ELR (cell line): ENCODE results near the gene SLC22A9.
"Not testable (repeated sequence)": the region's sequence is repeated elsewhere in the genome, so short reads cannot be mapped to it uniquely, and the experiment has no call there.

Source experiments
- DNase-seq: peaks from one replicate; pipeline ENCODE4 v3.0.0-alpha.2; 2015; ENCODE audit warnings: low read depth

SLC22A9 gene

DNA sequence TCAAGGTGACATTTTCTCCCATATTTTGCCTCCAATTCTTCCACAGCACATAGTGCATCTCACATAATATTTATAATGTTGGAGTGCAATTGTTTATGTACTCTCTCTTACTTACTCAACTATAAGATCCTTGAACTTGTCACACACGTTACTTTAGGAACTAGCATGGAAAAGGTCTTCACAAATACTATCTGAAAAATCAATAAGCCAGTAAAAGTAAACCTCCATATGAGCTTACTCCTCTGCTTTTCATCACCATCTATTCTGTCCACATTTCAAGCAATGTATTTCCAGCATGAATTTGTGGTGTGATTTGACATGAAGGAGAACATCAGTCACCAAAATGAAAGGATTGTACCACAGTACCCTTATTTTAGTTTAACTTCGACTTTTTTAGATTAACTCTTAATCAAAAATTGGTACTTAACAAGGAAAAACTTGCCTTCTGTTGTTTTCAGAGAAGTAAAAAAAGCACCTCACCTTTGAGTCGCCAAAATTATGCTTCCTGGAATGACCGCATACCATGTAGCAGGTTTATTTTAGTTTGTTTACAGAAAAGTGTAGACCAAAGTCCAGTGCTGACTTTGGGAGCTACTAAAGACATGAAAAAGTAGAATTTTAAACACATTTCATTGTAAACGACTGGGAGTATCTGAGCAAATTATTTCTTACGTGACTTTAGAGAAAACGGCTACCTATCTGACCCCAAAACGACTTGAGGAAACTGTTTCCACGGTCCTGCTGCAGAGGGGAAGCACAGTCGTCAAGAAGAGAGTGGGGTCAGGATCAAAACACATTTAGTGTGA is at the start of gene SLC22A9:
Gene SLC22A9, plus strand, starts transcription at position 621 of the 806 bp plus-strand sequence. CDS start 272 bp downstream, outside the sequence.
- no peak for DNase-seq

DNA sequence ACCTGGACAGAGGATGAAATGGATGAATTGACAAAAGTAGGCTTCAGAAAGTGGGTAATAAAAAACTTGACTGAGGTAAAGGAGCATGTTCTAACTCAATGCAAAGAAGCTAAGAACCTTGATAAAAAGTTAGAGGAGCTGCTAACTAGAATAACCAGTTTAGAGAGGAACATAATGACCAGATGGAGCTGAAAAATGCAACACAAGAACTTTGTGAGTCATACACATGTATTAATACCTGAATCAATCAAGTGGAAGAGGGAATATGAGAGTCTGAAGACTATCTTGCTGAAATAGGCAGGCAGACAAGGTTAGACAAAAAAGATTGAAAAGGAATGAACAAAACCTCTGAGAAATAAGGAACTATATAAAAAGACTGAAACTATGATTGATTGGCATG is 47.9 kb upstream of the SLC22A9 start:
- no peak for DNase-seq

DNA sequence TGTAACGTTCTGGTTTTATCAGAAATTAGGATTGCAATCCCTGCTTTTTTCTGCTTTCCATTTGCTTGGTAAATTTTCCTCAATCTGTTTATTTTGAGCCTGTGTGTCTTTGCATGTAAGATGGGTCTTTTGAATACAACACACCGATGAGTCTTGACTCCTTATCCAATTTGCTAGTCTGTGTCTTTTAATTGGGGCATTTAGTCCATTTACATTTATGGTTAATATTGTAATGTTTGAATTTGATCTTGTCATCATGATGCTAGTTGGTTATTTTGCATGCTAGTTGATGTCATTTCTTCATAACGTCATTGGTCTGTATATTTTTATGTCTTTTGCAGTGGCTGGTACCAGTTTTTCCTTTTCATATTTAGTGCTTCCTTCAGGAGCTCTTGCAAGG is 34.5 kb upstream of the SLC22A9 start:
- DNase-seq = not testable (repeated sequence)

DNA sequence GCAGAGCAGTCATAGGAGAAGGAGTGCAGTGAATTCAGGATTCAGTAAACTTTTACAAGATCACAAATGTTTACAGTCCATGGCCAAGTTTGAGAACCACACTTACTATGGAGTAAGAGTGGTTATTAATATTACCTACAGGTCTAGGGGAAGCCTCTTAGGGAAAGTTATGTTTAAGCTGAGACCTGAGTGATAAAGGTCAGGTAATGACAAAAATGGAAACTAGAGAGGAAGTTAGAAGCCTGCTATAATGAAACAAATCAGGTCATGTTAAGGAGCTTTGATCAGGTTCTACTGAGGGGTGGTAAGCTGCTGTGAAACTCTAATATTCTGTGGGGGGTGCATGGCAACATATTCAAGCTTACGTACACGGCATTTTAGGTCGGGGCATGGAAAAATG is 32.5 kb upstream of the SLC22A9 start:
- DNase-seq = no peak

DNA sequence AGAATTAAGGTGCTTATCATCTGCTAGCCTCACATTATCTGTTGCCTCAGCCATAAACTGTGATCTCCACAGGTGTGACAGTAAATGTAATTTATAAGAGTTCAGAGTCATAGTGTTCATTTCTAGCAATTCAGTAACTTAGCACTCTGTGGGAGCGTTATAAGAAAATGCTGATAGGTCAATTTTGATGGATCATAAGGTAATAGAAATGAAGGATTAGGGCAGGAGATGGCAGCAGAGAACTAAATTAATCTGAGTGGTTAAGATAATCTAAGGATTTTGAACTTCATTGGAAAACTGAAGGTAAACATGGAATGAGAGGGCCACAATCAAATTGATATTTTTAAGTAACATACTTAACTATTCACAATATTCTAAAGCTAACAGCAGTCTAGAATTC is 26.5 kb upstream of the SLC22A9 start:
- no peak for DNase-seq

DNA sequence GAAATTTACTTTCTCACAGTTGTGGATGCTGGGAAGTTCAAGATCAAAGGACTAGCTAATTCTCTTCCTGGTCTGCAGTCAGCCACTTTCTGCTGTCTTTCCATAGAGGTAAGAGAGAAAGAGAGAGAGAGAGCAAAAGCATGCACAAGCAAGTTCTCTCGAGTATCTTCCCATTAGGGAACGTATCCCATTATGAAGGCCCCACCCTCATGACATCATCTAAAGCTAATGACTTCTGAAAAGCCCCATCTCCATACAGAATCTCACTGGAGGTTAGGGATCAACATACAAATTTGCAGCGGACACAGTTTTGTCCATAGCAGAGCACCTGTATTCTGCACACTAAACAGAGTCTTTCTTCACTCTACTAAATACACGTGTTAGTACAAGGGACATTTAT is 17.4 kb upstream of the SLC22A9 start:
- DNase-seq = no peak

DNA sequence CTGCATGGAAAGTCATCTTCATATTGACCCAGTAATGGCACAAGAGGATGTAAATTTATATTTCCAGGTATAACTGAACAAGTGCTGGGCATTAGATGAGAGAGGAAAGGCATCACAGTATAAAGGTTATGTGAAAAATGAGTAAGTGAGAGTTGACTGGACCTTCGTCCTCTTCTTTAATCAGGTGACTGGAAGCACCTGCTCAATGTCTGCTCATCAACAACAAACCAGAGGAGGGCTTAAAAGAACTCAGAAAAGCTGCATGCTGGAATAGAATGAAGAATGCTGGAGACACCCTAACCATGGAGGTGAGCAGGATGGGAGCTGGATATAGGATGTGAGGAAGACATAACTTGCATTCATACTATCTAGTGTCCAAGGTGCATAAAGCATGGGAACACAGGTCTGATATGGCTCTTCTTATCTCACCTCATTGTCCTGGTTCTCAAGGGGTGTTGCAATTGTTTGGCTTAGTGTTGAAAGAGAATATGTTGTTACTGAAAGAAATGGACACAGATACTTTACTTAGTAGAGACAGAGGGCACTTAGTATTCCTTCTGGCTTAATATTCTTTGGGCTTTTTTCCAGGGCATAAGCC is 7.3 kb upstream of the SLC22A9 start:
- DNase-seq = no peak

DNA sequence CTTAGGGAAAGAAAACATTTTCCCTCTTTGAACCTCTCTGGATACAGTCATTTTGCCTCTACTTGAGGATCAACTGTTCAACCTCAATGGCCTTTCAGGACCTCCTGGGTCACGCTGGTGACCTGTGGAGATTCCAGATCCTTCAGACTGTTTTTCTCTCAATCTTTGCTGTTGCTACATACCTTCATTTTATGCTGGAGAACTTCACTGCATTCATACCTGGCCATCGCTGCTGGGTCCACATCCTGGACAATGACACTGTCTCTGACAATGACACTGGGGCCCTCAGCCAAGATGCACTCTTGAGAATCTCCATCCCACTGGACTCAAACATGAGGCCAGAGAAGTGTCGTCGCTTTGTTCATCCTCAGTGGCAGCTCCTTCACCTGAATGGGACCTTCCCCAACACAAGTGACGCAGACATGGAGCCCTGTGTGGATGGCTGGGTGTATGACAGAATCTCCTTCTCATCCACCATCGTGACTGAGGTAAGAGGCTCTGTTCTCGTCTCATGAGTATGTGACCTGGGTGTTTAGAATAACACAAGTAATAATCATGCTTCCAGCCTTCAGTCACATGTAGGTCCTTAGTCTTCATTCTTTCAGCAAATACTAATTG is 495 bp downstream of the SLC22A9 start:
- no peak for DNase-seq

DNA sequence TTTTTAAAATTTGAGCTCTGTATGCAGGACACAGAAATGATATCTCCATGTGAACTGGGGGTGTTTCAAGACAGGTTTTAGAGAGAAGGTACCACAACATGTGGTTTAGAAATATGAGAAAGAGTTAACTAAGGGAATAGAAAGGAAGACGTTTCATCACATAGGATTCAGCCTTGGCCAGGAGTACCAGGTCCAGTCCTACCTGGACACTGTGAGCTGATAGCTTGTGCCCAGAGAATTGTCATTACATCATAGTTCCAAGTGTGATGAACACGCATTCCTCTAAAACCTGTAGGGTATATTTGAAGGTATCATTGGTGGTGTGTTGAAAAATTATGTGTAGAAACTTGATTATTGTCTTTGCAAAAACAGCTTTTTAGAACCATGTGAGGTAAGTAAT is 1.8 kb downstream of the SLC22A9 start:
- DNase-seq = no peak

DNA sequence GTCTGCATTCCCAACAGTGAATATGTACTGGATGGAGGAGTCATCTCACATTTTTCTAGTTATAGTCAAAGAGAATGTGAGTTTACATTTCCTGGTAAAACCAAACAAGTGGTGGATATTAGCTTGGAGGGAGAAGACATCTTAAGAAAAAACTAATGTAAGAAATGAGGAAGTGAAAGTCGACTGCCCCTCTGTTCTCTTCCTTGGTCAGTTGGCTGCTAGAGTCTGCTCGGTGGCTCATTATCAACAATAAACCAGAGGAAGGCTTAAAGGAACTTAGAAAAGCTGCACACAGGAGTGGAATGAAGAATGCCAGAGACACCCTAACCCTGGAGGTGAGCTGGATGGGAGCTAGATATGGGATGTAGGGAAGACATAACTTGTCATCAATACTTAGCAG is 5.8 kb downstream of the SLC22A9 start:
- DNase-seq = peak; percentile 8

DNA sequence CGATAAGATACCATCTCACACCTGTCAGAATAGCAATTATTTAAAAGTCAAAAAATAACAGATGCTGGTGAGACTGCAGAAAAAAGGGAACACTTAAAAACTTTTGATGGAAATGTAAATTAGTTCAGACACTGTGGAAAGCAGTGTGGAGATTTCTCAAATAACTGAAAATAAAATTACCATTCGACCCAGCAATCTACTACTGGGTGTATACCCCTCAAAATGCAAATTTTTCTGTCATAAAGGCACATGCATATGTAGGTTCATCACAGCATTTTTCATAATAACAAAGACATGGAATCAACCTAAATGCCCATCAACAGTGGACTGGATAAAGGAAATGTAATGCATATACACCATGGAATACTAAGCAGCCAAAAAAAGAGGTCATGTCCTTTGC is 10.5 kb downstream of the SLC22A9 start:
- no peak for DNase-seq

DNA sequence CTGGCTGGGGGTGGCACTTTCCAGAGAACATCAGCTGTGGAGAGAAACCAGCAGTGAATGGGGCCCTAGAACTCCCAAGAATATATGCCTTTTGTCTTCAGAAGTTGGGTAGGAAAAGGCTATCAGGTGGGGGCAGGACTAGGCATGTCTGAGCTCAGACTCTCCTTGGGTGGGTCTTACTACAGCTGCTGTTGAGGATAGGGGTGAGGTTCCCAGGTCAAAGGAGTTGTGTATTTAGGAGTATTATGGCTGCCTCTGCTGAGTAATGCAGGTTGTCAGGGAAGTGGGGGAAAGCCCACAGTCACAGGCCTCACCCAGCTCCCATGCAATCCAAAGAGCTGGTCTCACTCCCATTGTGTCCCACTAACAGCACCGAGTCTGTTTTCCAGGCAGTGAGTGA is 26.1 kb downstream of the SLC22A9 start:
- DNase-seq = no peak

DNA sequence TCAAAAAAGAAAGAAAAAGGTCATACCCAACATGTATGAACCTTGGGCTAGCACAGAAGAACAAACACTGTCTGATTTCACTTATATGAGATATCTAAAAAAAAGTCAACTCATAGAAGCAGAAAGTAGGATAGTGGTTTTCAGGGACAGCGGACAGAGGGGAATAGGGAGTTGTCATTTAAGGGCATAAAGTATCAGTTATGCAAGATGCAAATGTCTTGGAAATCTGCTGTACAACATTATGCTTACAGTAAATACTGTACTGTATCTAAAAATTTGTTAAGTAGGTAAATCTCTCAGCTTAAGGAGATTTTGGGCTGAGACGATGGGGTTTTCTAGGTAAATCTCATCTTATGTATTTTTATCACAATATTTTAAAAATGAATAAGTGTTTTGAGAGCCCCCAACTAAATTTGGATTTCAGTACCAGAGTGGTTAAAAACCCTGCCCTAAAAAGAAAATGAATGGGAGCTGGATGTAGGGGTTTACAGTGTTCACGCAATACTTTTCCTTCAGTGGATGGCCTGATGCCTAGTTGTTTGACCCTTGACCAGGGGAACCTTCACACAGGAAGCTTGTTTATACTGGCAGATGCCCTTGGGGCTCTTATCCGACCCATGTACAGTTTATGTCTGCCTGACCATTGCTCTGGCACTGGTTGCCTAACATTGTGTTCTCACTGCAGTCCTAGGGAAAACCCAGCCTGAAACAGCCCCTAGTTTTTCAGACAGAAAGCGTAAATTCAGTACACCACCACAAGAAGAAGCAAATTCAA is 34.8 kb downstream of the SLC22A9 start:
- DNase-seq = no peak

DNA sequence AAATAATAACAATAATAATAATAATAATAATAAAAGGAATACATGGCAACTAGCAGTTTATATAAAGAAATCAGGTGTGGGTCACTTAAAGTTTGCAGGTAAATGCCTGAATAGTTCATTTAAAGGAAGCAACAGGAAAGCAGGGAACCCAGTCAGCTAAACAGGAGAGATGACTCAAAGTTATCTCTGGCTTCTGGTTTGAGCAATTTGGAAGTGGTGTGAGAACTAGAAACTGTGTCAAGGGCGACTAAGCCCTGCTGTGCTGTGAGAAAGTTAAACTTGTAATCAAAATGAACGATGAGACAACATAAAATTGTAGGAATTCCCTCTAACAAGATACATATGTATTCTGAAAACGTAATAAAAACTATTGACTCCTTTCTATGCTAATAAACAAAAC is 35.5 kb downstream of the SLC22A9 start:
- no peak for DNase-seq

DNA sequence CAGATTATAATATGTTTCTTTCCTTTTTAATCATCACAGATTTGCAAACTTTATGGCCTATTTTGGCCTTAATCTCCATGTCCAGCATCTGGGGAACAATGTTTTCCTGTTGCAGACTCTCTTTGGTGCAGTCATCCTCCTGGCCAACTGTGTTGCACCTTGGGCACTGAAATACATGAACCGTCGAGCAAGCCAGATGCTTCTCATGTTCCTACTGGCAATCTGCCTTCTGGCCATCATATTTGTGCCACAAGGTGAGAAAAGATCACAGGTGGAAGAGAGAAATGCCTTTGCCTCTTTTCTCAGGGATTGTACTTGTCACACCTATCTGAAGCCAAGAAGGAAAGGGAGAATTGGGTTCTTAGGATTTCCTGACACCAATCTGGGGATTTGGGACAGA is 36.9 kb downstream of the SLC22A9 start:
- DNase-seq = no peak

DNA sequence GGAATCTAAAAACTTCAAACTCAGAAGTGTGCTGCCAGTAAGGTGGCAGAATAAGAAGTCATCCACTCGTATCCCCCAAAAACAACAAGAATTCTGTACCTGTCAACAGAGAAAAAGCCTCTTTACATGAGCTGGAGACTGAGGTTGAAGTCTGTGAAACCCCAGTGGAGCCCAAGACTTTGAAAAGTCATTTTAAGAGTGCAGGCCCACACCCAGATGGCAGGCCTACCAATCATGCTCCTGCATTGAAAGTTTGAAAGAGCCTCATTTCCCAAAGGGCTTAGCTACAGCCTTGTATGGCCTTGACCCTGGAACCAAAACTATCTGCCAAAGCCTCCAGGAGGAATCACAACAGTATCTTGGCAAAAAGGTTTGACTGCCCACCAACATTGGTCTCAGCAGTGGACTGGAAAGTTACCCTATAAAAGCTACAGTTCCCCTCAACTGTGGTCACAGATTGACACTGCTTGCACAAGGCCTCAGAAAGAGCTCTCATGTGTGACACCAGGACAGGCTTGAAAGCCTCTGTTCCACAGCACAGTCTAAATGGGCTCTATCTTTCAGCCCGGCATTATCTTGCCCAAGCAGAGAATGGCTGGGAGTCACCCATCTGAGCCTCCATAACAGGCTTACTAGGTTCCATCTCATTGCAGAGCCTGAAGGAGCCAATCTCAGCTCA is 47.7 kb downstream of the SLC22A9 start:
- DNase-seq = no peak

DNA sequence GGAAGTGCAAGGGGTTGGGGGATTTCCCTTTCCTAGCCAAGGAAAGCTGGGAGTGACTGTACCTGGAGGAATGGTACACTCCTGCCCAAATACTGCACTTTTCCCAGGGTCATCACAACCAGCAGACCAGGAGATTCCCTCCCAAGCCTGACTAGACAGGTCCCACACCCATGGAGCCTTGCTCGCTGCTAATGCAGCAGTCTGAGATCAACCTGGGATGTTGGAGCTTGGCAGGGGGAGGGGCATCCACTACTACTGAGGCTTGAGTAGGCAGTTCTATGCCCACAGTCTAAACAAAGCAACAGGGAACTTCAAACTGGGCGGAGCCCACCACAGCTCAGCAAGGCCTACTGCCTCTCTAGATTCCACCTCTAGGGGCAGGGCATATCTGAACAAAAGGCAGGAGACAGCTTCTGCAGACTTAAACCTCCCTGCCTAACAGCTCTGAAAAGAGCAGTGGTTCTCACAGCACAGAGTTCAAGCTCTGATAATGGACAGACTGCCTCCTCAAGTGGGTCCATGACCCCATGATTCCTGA is 58.5 kb downstream of the SLC22A9 start:
- DNase-seq = no peak

DNA sequence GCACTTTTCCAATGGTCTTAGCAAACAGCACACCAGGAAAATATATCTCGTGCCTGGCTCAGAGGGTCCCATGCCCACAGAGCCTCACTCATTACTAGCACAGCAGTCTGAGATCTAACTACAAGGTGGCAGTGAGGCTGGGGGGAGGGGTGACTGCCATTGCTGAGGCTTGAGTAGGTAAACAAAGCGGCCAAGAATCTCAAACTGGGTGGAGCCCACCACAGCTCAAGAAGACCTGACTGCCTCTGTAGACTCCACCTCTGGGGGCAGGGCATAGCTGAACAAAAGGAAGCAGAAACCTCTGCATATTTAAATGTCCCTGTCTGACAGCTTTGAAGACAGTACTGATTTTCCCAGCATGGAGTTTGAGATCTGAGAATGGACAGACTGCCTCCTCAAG is 61.1 kb downstream of the SLC22A9 start:
- not testable (repeated sequence) for DNase-seq

DNA sequence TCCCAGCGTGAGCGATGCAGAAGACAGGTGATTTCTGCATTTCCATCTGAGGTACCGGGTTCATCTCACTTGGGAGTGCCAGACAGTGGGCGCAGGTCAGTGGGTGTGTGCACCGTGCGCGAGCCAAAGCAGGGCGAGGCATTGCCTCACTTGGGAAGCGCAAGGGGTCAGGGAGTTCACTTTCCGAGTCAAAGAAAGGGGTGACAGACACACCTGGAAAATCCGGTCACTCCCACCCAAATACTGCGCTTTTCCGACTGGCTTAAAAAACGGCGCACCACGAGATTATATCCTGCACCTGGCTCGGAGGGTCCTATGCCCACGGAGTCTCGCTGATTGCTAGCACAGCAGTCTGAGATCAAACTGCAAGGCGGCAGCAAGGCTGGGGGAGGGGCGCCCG is 65.8 kb downstream of the SLC22A9 start:
- DNase-seq = not testable (repeated sequence)

DNA sequence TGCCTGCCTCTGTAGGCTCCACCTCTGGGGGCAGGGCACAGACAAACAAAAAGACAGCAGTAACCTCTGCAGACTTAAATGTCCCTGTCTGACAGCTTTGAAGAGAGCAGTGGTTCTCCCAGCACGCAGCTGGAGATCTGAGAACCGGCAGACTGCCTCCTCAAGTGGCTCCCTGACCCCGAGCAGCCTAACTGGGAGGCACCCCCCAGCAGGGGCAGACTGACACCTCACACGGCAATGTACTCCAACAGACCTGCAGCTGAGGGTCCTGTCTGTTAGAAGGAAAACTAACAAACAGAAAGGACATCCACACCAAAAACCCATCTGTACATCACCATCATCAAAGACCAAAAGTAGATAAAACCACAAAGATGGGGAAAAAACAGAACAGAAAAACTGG is 66.2 kb downstream of the SLC22A9 start:
- DNase-seq = not testable (repeated sequence)

DNA sequence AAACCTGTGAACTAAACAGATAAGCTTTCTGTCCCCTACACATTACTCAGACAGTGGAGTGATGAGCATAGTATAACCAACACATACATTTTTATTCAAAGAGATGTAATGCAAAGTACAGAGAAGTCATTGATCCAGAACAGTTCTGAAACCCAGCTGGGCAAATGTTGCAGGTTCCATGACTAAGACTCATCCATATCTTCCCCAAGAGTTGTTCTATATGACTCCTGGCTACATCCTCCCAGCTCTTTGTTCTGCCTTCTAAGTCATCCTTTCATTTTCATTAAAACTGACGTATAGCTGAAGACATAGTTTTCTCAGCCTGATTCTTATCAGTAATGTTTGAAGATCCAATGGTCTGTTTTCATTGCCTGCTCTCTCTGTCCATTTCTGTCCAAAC is 74.1 kb downstream of the SLC22A9 start:
- no peak for DNase-seq

DNA sequence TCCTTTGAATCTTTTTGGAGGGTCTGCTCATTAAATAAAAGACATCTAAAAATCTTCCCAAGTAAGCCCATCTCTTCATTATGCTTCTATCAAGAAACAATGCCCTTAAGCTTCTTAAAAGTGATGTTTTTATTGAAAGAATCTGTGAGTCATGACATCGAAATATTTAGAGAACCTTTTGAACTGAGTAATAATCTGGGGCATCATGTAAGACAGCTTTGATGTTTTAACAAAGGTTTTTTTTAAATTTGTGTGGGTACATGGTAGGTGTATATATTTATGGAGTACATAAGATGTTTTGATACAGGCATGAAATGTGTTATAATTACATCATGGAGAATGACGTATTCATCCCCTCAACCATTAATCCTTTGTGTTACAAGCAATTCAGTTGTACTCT is 74.6 kb downstream of the SLC22A9 start:
- DNase-seq = peak; percentile 8
